ENCODE measurements around the gene HAND2. TPM values are rescaled to one million over a fixed set of nuclear protein-coding genes. Genes with fewer than 3 reads are reported as not detected.

Gene HAND2
- total RNA-seq, 1 experiment from 2014 or later, result 0.31 TPM

GRCh38 chr4:173492315-173492714 is 37.7 kb downstream of the HAND2 start:
- in situ Hi-C loops (cut with HindIII; ENCODE audit: low pct_unique_long_range_greater_than_20kb, low sequenced_read_pairs) (no loop called here), intact Hi-C loops (cut with micrococcal nuclease; ENCODE audit: unreplicated experiment) (no loop called here)
- Histone ChIP-seq H3K27me3 (ENCODE audit: control insufficient read depth, insufficient read depth, low read length) (peaks cover 5% of the 10 kb centered on the region), H3K4me3 (ENCODE audit: low read depth in 2 of 2, low read length in 2 of 2) (no peak overlapping the region), H3K4me1 (ENCODE audit: control insufficient read depth, insufficient read depth, low read length) (0 out of 2 replicates have a peak, but pooled peaks cover 2% of the 10 kb centered on the region), H3K36me3 (ENCODE audit: control insufficient read depth, insufficient read depth, low read length) (no peaks in the 10 kb centered on the region), H3K27ac (ENCODE audit: low read length) (no peak overlapping the region), H3K9me3 (ENCODE audit: control insufficient read depth, insufficient read depth, low read depth, low read length) (no peaks in the 10 kb centered on the region)
- ATAC-seq (no peak), DNase-seq (ENCODE audit: low read depth, low spot score) (no peak)
- no TSS peak for BruUV-seq (replicated peaks)
- POLR2A ChIA-PET, result no interaction called here
- CTCF ChIA-PET, result no interaction called here
- no peak for TF ChIP-seq POLR2AphosphoS5 (IDR thresholded peaks at IDR 0.05; ENCODE audit: low read depth, low read length)
- no peak for TF ChIP-seq TCF7L2 (IDR thresholded peaks at IDR 0.05; ENCODE audit: low read depth, low read length)
- no peak for TF ChIP-seq SIN3A (IDR thresholded peaks at IDR 0.05; ENCODE audit: borderline replicate concordance, insufficient read depth, low read depth, low read length)
- no peak for TF ChIP-seq CTCF (IDR thresholded peaks at IDR 0.05)
- no peak for TF ChIP-seq REST (IDR thresholded peaks at IDR 0.05; ENCODE audit: insufficient read depth in 1 of 2, low read depth in 2 of 2, low read length in 1 of 2)

- no peak for ATAC-seq
- intact Hi-C loops (cut with micrococcal nuclease; ENCODE audit: unreplicated experiment), result no loop called here
Measured at GRCh38 chr4:173490817-173491528, 39.1 kb downstream of the HAND2 start.

More at GRCh38 chr4:173490817-173491528, 39.1 kb downstream of the HAND2 start:
- Histone ChIP-seq H3K9me3 (ENCODE audit: control insufficient read depth, insufficient read depth, low read depth, low read length) (no peaks in the 10 kb centered on the region), H3K36me3 (ENCODE audit: control insufficient read depth, insufficient read depth, low read length) (no peaks in the 10 kb centered on the region), H3K4me3 (ENCODE audit: low read depth in 2 of 2, low read length in 2 of 2) (no peak overlapping the region), H3K27me3 (ENCODE audit: control insufficient read depth, insufficient read depth, low read length) (peaks cover 4% of the 10 kb centered on the region), H3K27ac (ENCODE audit: low read length) (no peak overlapping the region), H3K4me1 (ENCODE audit: control insufficient read depth, insufficient read depth, low read length) (0 out of 2 replicates have a peak, but pooled peaks cover 2% of the 10 kb centered on the region)
- TF ChIP-seq CTCF (IDR thresholded peaks at IDR 0.05), result no peak
- TF ChIP-seq REST (IDR thresholded peaks at IDR 0.05; ENCODE audit: insufficient read depth in 1 of 2, low read depth in 2 of 2, low read length in 1 of 2), result no peak
- TF ChIP-seq TCF7L2 (IDR thresholded peaks at IDR 0.05; ENCODE audit: low read depth, low read length), result no peak
- no peak for TF ChIP-seq POLR2AphosphoS5 (IDR thresholded peaks at IDR 0.05; ENCODE audit: low read depth, low read length)
- no peak for TF ChIP-seq SIN3A (IDR thresholded peaks at IDR 0.05; ENCODE audit: borderline replicate concordance, insufficient read depth, low read depth, low read length)
- in situ Hi-C loops (cut with HindIII; ENCODE audit: low pct_unique_long_range_greater_than_20kb, low sequenced_read_pairs), result no loop called here
- ChIA-PET POLR2A (no interaction called here), CTCF (no interaction called here)
- DNase-seq (ENCODE audit: low read depth, low spot score), result no peak
- no TSS peak for BruUV-seq (replicated peaks)
